Subcutaneous adipose tissue (tissue), 4 donors: ENCODE data around the gene HS3ST3A1. TPM values are rescaled to one million over a fixed set of nuclear protein-coding genes. Genes with fewer than 3 reads are reported as not detected.

Source experiments
- CTCF ChIP-seq: fragments of 450-650 bp; IDR thresholded peaks from one replicate; pipeline ENCODE4 v1.5.1; 2016; ENCODE audit warnings: low read depth, mild to moderate bottlenecking, control low read depth, antibody characterized with exemption, moderate library complexity
- total RNA-seq, 4 donors: library from RNA; depleted of rRNA; stranded (reverse); fragments of >200 nt; gene quantifications; one replicate each; pipeline ENCODE4 v1.1.0, GENCODE V29; 2016

HS3ST3A1 gene
- total RNA-seq, 4 donors from 2014 or later: 0.19 to 3.6 (median 1.3) TPM; not detected in 1

GRCh38 chr17:13640551-13640950 lies 38.8 kb upstream of the HS3ST3A1 start:
- no peak for TF ChIP-seq CTCF

- TF ChIP-seq CTCF: no peak
Observed at GRCh38 chr17:13638855-13639458, 37.2 kb upstream of the HS3ST3A1 start.

- no peak for TF ChIP-seq CTCF
Observed at GRCh38 chr17:13636951-13637350, 35.2 kb upstream of the HS3ST3A1 start.

- no peak for TF ChIP-seq CTCF
Observed at GRCh38 chr17:13635951-13636350, 34.2 kb upstream of the HS3ST3A1 start.

- TF ChIP-seq CTCF: no peak
Observed at GRCh38 chr17:13634021-13634420, 32.3 kb upstream of the HS3ST3A1 start.

GRCh38 chr17:13631529-13631928 lies 29.8 kb upstream of the HS3ST3A1 start:
- TF ChIP-seq CTCF: no peak

- no peak for TF ChIP-seq CTCF
Observed at GRCh38 chr17:13626703-13627102, 25.0 kb upstream of the HS3ST3A1 start.
